Lower leg skin (tissue), 4 donors: ENCODE measurements around the gene DUSP15. TPM values are rescaled to one million over a fixed set of nuclear protein-coding genes. Genes with fewer than 3 reads are reported as not detected.

Experiments used
- DNase-seq, 2 donors: peaks; one replicate each; pipeline ENCODE4 v3.0.0-alpha.2; 2019; ENCODE audit warnings: low spot score in 2 of 2
- H3K4me3 ChIP-seq: fragments of 200-600 bp; sonication (generic); 2 replicates; pipeline ENCODE4 v1.5.1; 2017; ENCODE audit warnings: mild to moderate bottlenecking, low read depth; ENCODE audit not compliant: poor library complexity, severe bottlenecking
- CTCF ChIP-seq, 3 donors: fragments of 450-650 bp; IDR thresholded peaks; one replicate each; pipeline ENCODE4 v1.5.1; 2016; ENCODE audit warnings: antibody characterized with exemption in 3 of 3, mild to moderate bottlenecking in 3 of 3, moderate library complexity in 2 of 3
- POLR2A ChIP-seq, 2 donors: fragments of 450-650 bp; IDR thresholded peaks; one replicate each; pipeline ENCODE4 v1.6.1; 2016 to 2017; ENCODE audit warnings: antibody characterized with exemption in 2 of 2, mild to moderate bottlenecking in 1 of 2, moderate library complexity in 1 of 2
- WGBS, 2 donors: methylation state at CpG; one replicate each; pipeline ENCODE4 v1.1.5; 2018; 5-methylcytosine and 5-hydroxymethylcytosine counted together
- intact Hi-C: fragments of 100-400 bp; cut with DNase I; formaldehyde crosslinking; loops from one replicate; pipeline ENCODE4 v1.15.0; 2023; ENCODE audit warnings: low total_unique reads
- total RNA-seq, 4 donors: library from RNA; depleted of rRNA; stranded (reverse); fragments of >200 nt; gene quantifications; one replicate each; pipeline ENCODE4 v1.1.0, GENCODE V29; 2016

DUSP15 gene
- total RNA-seq, 4 donors from 2014 or later: 1.5 TPM; not detected in 3

GRCh38 chr20:31822421-31823330 lies 47.7 kb downstream of the DUSP15 start:
- peak; percentile 55 to 95 for DNase-seq
- no peak overlapping the region for H3K4me3 ChIP-seq
- intact Hi-C loops: loop anchor here (5.0 kb wide), 1 partner anchor 210 kb away; no protein-coding TSS in a partner anchor
- TF ChIP-seq POLR2A (IDR thresholded peaks at IDR 0.05) (no peak), CTCF (IDR thresholded peaks at IDR 0.05) (peak in 2 of 3 donors; percentile 41 to 93)
- 3% methylated on average over 21 to 28 of the region's 29 CpGs for WGBS, 2 donors

- TF ChIP-seq CTCF (IDR thresholded peaks at IDR 0.05) (no peak), POLR2A (IDR thresholded peaks at IDR 0.05) (no peak)
- no peak for DNase-seq
- 57 to 62% methylated on average over 5 of the region's 5 CpGs for WGBS, 2 donors
- intact Hi-C loops: loop anchor here (5.0 kb wide), 1 partner anchor 211 kb away; no protein-coding TSS in a partner anchor
- H3K4me3 ChIP-seq: no peak overlapping the region
These were observed 48.9 kb downstream of the DUSP15 start for GRCh38 chr20:31821427-31821826.

- no peak for TF ChIP-seq POLR2A (IDR thresholded peaks at IDR 0.05)
- no peak for TF ChIP-seq CTCF (IDR thresholded peaks at IDR 0.05)
- intact Hi-C loops: loop anchor here (5.0 kb wide), 1 partner anchor 212 kb away; no protein-coding TSS in a partner anchor
- no peak for DNase-seq
- H3K4me3 ChIP-seq: no peak overlapping the region
- whole genome bisulfite sequencing, 2 donors: 73 to 80% methylated on average over 6 of the region's 6 CpGs
These were observed 50.1 kb downstream of the DUSP15 start for GRCh38 chr20:31820228-31820627.

GRCh38 chr20:31819083-31819784 lies 51.1 kb downstream of the DUSP15 start, which contains the start of gene MYLK2:
TSS of gene MYLK2 (plus strand) at chr20:31819356. CDS start at chr20:31819581, 225 bp downstream.
- intact Hi-C loops: no loop called here
- no peak for DNase-seq
- TF ChIP-seq POLR2A (IDR thresholded peaks at IDR 0.05): no peak
- no peak for TF ChIP-seq CTCF (IDR thresholded peaks at IDR 0.05)
- WGBS, 2 donors: 68 to 76% methylated on average over 16 of the region's 16 CpGs
- no peak within 1 kb of the TSS for H3K4me3 ChIP-seq

- TF ChIP-seq CTCF (IDR thresholded peaks at IDR 0.05): no peak
- TF ChIP-seq POLR2A (IDR thresholded peaks at IDR 0.05): no peak
- intact Hi-C loops: no loop called here
- DNase-seq: no peak
- WGBS, 2 donors: 91 to 92% methylated on average over 8 of the region's 8 CpGs
- no peak overlapping the region for H3K4me3 ChIP-seq
These were observed 51.9 kb downstream of the DUSP15 start for GRCh38 chr20:31818376-31818908.
